IMR-90 (cell line): ENCODE results near the gene IQSEC1. TPM values are rescaled to one million over a fixed set of nuclear protein-coding genes. Genes with fewer than 3 reads are reported as not detected.

Experiments
- ATAC-seq: fragments of 200-7000 bp; cut with Tn5 transposase; 2 replicates; pipeline ENCODE4 v1.9.1; 2020; ENCODE audit warnings: low read depth, mild to moderate bottlenecking, moderate library complexity
- BruUV-seq: library from RNA; stranded (reverse); fragments of 400-500 nt; replicated peaks from 2 replicates; lab custom pipeline; 2021; lab: Mats Ljungman, UMichigan
- CTCF ChIA-PET: fragments of 300-600 bp; formaldehyde crosslinking; extraction: SDS; loops from one replicate; lab custom pipeline; 2021; ENCODE audit warnings: antibody characterized with exemption; lab: Yijun Ruan, JAX
- POLR2A ChIA-PET: fragments of 300-600 bp; sonication (Branson Sonifier 250); formaldehyde crosslinking; loops from one replicate; lab custom pipeline; 2022; ENCODE audit warnings: antibody characterized with exemption; ENCODE audit not compliant: unreplicated experiment; lab: Charles Lee
- DNase-seq: peaks from one replicate; pipeline ENCODE4 v3.0.0; 2013
- H2AFZ ChIP-seq: replicated peaks from 2 replicates; pipeline ENCODE3; 2013; ENCODE audit warnings: low read length, mild to moderate bottlenecking; ENCODE audit not compliant: poor library complexity
- H2AK5ac ChIP-seq: 2 replicates; pipeline ENCODE4 v1.6.1; 2013; ENCODE audit warnings: low read depth, low read length, inconsistent platforms
- H2AK9ac ChIP-seq: replicated peaks from 2 replicates; pipeline ENCODE3; 2013; ENCODE audit warnings: mild to moderate bottlenecking, low read depth, low read length, moderate library complexity; ENCODE audit not compliant: poor library complexity
- H2BK120ac ChIP-seq: 2 replicates; pipeline ENCODE4 v1.6.1; 2013; ENCODE audit warnings: low read depth, low read length, inconsistent platforms
- H2BK15ac ChIP-seq: 3 replicates; pipeline ENCODE4 v1.6.1; 2013; ENCODE audit warnings: low read depth, low read length, inconsistent platforms
- H2BK20ac ChIP-seq: 2 replicates; pipeline ENCODE4 v1.6.1; 2013; ENCODE audit warnings: low read depth, mild to moderate bottlenecking, inconsistent platforms, low read length, moderate library complexity
- H2BK5ac ChIP-seq: 2 replicates; pipeline ENCODE4 v1.6.1; 2013; ENCODE audit warnings: mild to moderate bottlenecking, low read depth, low read length, inconsistent platforms; ENCODE audit not compliant: poor library complexity, severe bottlenecking
- H3K14ac ChIP-seq: replicated peaks from 2 replicates; pipeline ENCODE4 v1.6.1; 2013; ENCODE audit warnings: low read depth, low read length, inconsistent platforms
- H3K18ac ChIP-seq: 2 replicates; pipeline ENCODE4 v1.6.1; 2013; ENCODE audit warnings: low read depth, low read length, control low read depth
- H3K23ac ChIP-seq: 2 replicates; pipeline ENCODE4 v1.6.1; 2013; ENCODE audit warnings: low read depth, low read length, inconsistent platforms
- H3K27ac ChIP-seq: 2 replicates; pipeline ENCODE4 v1.5.1; 2013; ENCODE audit warnings: mild to moderate bottlenecking, control low read depth, low read length; ENCODE audit not compliant: insufficient read depth
- H3K27me3 ChIP-seq: 2 replicates; pipeline ENCODE4 v1.6.1; 2013; ENCODE audit warnings: low read length; ENCODE audit not compliant: control insufficient read depth, insufficient read depth
- H3K36me3 ChIP-seq: 2 replicates; pipeline ENCODE4 v1.6.1; 2013; ENCODE audit warnings: low read length, mixed read lengths; ENCODE audit not compliant: control insufficient read depth, insufficient read depth
- H3K4ac ChIP-seq: 2 replicates; pipeline ENCODE4 v1.6.1; 2013; ENCODE audit warnings: low read depth, low read length, inconsistent platforms
- H3K4me1 ChIP-seq: 2 replicates; pipeline ENCODE4 v1.6.1; 2013; ENCODE audit warnings: low read length, mixed read lengths; ENCODE audit not compliant: control insufficient read depth, insufficient read depth
- H3K4me2 ChIP-seq: 2 replicates; pipeline ENCODE4 v1.6.1; 2013; ENCODE audit warnings: low read depth, mild to moderate bottlenecking, control low read depth, low read length, moderate library complexity
- H3K4me3 ChIP-seq: 2 replicates; pipeline ENCODE4 v1.5.1; 2013; ENCODE audit warnings: low read depth, mild to moderate bottlenecking, control low read depth, low read length, moderate library complexity; ENCODE audit not compliant: insufficient read depth
- H3K56ac ChIP-seq: 2 replicates; pipeline ENCODE4 v1.6.1; 2013; ENCODE audit warnings: low read length, inconsistent platforms; ENCODE audit not compliant: insufficient read depth; ENCODE audit errors: extremely low read depth
- H3K79me1 ChIP-seq, 2 experiments: 2 replicates each; pipeline ENCODE4 v1.6.1; 2013; ENCODE audit warnings: low read length in 2 of 2, inconsistent platforms in 1 of 2, low read depth in 1 of 2
- H3K9ac ChIP-seq: 2 replicates; pipeline ENCODE4 v1.6.1; 2013; ENCODE audit warnings: low read depth, low read length, control low read depth
- H3K9me1 ChIP-seq: 2 replicates; pipeline ENCODE4 v1.6.1; 2013; ENCODE audit warnings: low read length, inconsistent platforms; ENCODE audit not compliant: insufficient read depth
- H3K9me3 ChIP-seq: 2 replicates; pipeline ENCODE4 v1.6.1; 2013; ENCODE audit warnings: low read length; ENCODE audit not compliant: control insufficient read depth, insufficient read depth
- H4K20me1 ChIP-seq: 2 replicates; pipeline ENCODE4 v1.6.1; 2013; ENCODE audit warnings: low read length, inconsistent platforms; ENCODE audit not compliant: insufficient read depth
- H4K5ac ChIP-seq: 2 replicates; pipeline ENCODE4 v1.6.1; 2013; ENCODE audit warnings: mild to moderate bottlenecking, low read depth, low read length, control low read depth
- H4K8ac ChIP-seq, 2 experiments: 2 replicates each; pipeline ENCODE4 v1.6.1; 2013; ENCODE audit warnings: low read depth in 2 of 2, low read length in 2 of 2, control low read depth in 1 of 2, inconsistent platforms in 1 of 2
- H4K91ac ChIP-seq: 2 replicates; pipeline ENCODE4 v1.6.1; 2013; ENCODE audit warnings: low read depth, low read length, inconsistent platforms; ENCODE audit not compliant: insufficient read depth
- BHLHE40 ChIP-seq: fragments of 150-350 bp; IDR thresholded peaks from 2 replicates; pipeline ENCODE4 v1.6.1; 2016; ENCODE audit warnings: mild to moderate bottlenecking, low read depth, low read length
- CEBPB ChIP-seq: IDR thresholded peaks from 2 replicates; pipeline ENCODE4 v1.6.1; 2012; ENCODE audit warnings: low read depth, low read length, improper control_type of control experiment
- CHD1 ChIP-seq: IDR thresholded peaks from 2 replicates; pipeline ENCODE4 v1.6.1; 2012; ENCODE audit warnings: low read depth, low read length, improper control_type of control experiment
- FOS ChIP-seq: fragments of 150-350 bp; IDR thresholded peaks from 2 replicates; pipeline ENCODE4 v1.6.1; 2016; ENCODE audit warnings: low read depth, low read length
- MAFK ChIP-seq: IDR thresholded peaks from 2 replicates; pipeline ENCODE4 v1.6.1; 2012; ENCODE audit warnings: low read depth, low read length, improper control_type of control experiment
- MAZ ChIP-seq: IDR thresholded peaks from 2 replicates; pipeline ENCODE4 v1.6.1; 2012; ENCODE audit warnings: low read depth, mild to moderate bottlenecking, low read length, improper control_type of control experiment, moderate library complexity, borderline replicate concordance
- MXI1 ChIP-seq: IDR thresholded peaks from 2 replicates; pipeline ENCODE4 v1.6.1; 2012; ENCODE audit warnings: low read depth, mild to moderate bottlenecking, low read length, moderate library complexity, borderline replicate concordance
- NFE2L2 ChIP-seq: fragments of 150-350 bp; IDR thresholded peaks from 2 replicates; pipeline ENCODE4 v1.6.1; 2016; ENCODE audit warnings: low read depth, mild to moderate bottlenecking, low read length
- POLR2A ChIP-seq: IDR thresholded peaks from 2 replicates; pipeline ENCODE4 v1.6.1; 2012; ENCODE audit warnings: mild to moderate bottlenecking, low read depth, low read length
- RAD21 ChIP-seq: IDR thresholded peaks from 2 replicates; pipeline ENCODE4 v1.6.1; 2012; ENCODE audit warnings: low read length, improper control_type of control experiment
- RCOR1 ChIP-seq: IDR thresholded peaks from 2 replicates; pipeline ENCODE4 v1.6.1; 2012; ENCODE audit warnings: mild to moderate bottlenecking, low read length, improper control_type of control experiment; ENCODE audit not compliant: insufficient replicate concordance
- RFX5 ChIP-seq: IDR thresholded peaks from 2 replicates; pipeline ENCODE4 v1.8.0; 2012; ENCODE audit warnings: low read depth, mild to moderate bottlenecking, low read length, moderate library complexity
- SMC3 ChIP-seq: fragments of 150-350 bp; IDR thresholded peaks from 2 replicates; pipeline ENCODE4 v1.6.1; 2016; ENCODE audit warnings: low read depth, mild to moderate bottlenecking, antibody characterized with exemption, low read length, moderate library complexity
- WGBS, 2 experiments: methylation state at CpG; one replicate each; pipeline versions ENCODE4 v1.1.5 to v1.1.7; 2013; ENCODE audit warnings: missing lambda C conversion rate in 2 of 2; ENCODE audit not compliant: insufficient read length in 1 of 2; ENCODE audit errors: extremely low coverage in 2 of 2; 5-methylcytosine and 5-hydroxymethylcytosine counted together
- dilution Hi-C: fragments of 300-500 bp; cut with HindIII; formaldehyde crosslinking; loops from one replicate; pipeline ENCODE4 v1.14.3; 2018; ENCODE audit warnings: low sequenced_read_pairs; ENCODE audit not compliant: unreplicated experiment
- in situ Hi-C: fragments of 300-500 bp; cut with MboI; formaldehyde crosslinking; loops from 3 replicates; pipeline ENCODE4 v1.14.3; 2019; ENCODE audit warnings: low sequenced_read_pairs, inconsistent platforms, mixed read lengths
- intact Hi-C: fragments of 100-400 bp; cut with micrococcal nuclease; formaldehyde crosslinking; loops from 2 replicates; pipeline ENCODE4 v1.10.0; 2022
- polyA plus RNA-seq, 3 experiments: library from polyadenylated mRNA; depleted of rRNA; stranded (reverse); fragments of >200 nt; gene quantifications; 2 replicates each; pipeline ENCODE4 v1.2.3, GENCODE V29; 2012; ENCODE audit warnings: low replicate concordance in 1 of 3
- total RNA-seq: library from RNA; depleted of rRNA; stranded (reverse); fragments of >200 nt; gene quantifications from 2 replicates; pipeline ENCODE4 v1.2.3, GENCODE V29; 2012
- TF ChIP-seq, protein P1 (sequence below): fragments of 150-350 bp; IDR thresholded peaks from 2 replicates; pipeline ENCODE4 v1.6.1; 2016; ENCODE audit warnings: low read depth, mild to moderate bottlenecking, low read length, moderate library complexity, borderline replicate concordance
- TF ChIP-seq, protein P2 (sequence below): fragments of 150-350 bp; IDR thresholded peaks from 2 replicates; pipeline ENCODE4 v1.6.1; 2017; ENCODE audit warnings: mild to moderate bottlenecking, antibody characterized with exemption, low read length, low read depth
- TF ChIP-seq, protein P3 (sequence below): conservative IDR thresholded peaks from 2 replicates; pipeline ENCODE4 v1.5.1; 2012; ENCODE audit warnings: mild to moderate bottlenecking, low read depth, low read length, improper control_type of control experiment

Gene IQSEC1
- total and polyA plus RNA-seq, 2 of the 4 experiments (the other 2 are of a cell fraction) = 5.9 to 11.9 TPM

DNA sequence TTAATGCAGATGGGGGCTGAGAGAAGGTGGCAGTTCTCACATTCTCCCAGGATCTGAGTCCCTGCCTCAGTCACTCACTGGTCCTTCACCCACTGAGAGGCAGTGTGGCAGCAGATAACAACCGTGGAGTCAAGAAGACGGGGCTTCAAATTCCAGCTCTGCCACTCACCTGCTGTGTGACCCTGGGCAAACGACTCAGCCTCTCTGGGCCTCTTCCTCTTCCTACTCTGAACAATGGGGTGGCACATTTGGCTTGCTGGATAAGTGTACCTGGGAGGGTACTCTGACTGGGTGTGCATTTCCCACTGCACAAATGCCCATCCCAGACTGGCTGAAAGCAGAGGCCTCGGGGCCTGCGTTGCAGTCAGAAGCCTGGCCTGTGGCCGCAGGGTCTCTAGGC, 10.0 kb upstream of the IQSEC1 start:
- Histone ChIP-seq H2BK15ac (no peak overlapping the region), H2BK120ac (no peak overlapping the region), H3K9ac (no peak overlapping the region), H2AFZ (no peak overlapping the region), H3K4me3 (no peak overlapping the region), H4K91ac (no peak overlapping the region), H3K36me3 (no peaks in the 10 kb centered on the region), H3K23ac (no peak overlapping the region), H3K9me1 (no peaks in the 10 kb centered on the region), H3K4me1 (no peaks in the 10 kb centered on the region), H4K8ac (no peak overlapping the region), H4K20me1 (no peaks in the 10 kb centered on the region), H3K9me3 (no peaks in the 10 kb centered on the region), H3K27me3 (peaks cover 48% of the 10 kb centered on the region), H2BK20ac (no peak overlapping the region), H3K4ac (no peak overlapping the region), H2AK5ac (no peak overlapping the region), H2AK9ac (no peak overlapping the region), H4K5ac (no peak overlapping the region), H3K14ac (no peak overlapping the region), H3K56ac (no peak overlapping the region), H2BK5ac (no peak overlapping the region), H3K4me2 (no peak overlapping the region), H3K27ac (no peak overlapping the region), H3K18ac (no peak overlapping the region), H3K79me1 (no peaks in the 10 kb centered on the region)
- ChIA-PET POLR2A (no interaction called here), CTCF (no interaction called here)
- dilution Hi-C loops (no loop called here), intact Hi-C loops (no loop called here), in situ Hi-C loops (loop anchor here (10.0 kb wide), 1 partner anchor 562 kb away; no protein-coding TSS in a partner anchor)
- no TSS peak for BruUV-seq
- DNase-seq = no peak
- 100% methylated on average over 1 of the region's 6 CpGs; no CpG with 5 or more reads in 1 of the 2 experiments for WGBS, 2 experiments
- no peak for ATAC-seq
- TF ChIP-seq CEBPB (no peak), RCOR1 (no peak), CHD1 (no peak), RAD21 (no peak), MAZ (no peak), SMC3 (no peak), NFE2L2 (no peak), MXI1 (no peak), MAFK (no peak), BHLHE40 (no peak), RFX5 (no peak), POLR2A (no peak), FOS (no peak)
- TF ChIP-seq, protein P1, sequence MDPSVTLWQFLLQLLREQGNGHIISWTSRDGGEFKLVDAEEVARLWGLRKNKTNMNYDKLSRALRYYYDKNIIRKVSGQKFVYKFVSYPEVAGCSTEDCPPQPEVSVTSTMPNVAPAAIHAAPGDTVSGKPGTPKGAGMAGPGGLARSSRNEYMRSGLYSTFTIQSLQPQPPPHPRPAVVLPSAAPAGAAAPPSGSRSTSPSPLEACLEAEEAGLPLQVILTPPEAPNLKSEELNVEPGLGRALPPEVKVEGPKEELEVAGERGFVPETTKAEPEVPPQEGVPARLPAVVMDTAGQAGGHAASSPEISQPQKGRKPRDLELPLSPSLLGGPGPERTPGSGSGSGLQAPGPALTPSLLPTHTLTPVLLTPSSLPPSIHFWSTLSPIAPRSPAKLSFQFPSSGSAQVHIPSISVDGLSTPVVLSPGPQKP = no peak
- TF ChIP-seq, protein P2, sequence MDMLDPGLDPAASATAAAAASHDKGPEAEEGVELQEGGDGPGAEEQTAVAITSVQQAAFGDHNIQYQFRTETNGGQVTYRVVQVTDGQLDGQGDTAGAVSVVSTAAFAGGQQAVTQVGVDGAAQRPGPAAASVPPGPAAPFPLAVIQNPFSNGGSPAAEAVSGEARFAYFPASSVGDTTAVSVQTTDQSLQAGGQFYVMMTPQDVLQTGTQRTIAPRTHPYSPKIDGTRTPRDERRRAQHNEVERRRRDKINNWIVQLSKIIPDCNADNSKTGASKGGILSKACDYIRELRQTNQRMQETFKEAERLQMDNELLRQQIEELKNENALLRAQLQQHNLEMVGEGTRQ = no peak
- TF ChIP-seq, protein P3, sequence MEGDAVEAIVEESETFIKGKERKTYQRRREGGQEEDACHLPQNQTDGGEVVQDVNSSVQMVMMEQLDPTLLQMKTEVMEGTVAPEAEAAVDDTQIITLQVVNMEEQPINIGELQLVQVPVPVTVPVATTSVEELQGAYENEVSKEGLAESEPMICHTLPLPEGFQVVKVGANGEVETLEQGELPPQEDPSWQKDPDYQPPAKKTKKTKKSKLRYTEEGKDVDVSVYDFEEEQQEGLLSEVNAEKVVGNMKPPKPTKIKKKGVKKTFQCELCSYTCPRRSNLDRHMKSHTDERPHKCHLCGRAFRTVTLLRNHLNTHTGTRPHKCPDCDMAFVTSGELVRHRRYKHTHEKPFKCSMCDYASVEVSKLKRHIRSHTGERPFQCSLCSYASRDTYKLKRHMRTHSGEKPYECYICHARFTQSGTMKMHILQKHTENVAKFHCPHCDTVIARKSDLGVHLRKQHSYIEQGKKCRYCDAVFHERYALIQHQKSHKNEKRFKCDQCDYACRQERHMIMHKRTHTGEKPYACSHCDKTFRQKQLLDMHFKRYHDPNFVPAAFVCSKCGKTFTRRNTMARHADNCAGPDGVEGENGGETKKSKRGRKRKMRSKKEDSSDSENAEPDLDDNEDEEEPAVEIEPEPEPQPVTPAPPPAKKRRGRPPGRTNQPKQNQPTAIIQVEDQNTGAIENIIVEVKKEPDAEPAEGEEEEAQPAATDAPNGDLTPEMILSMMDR = no peak
